Caco-2 (cell line): ENCODE data around the gene GYG2. TPM values are rescaled to one million over a fixed set of nuclear protein-coding genes. Genes with fewer than 3 reads are reported as not detected.

ENCODE experiments used
- BruUV-seq: library from RNA; stranded (reverse); fragments of 400-500 nt; replicated peaks from 2 replicates; lab custom pipeline; 2021; lab: Mats Ljungman, UMichigan
- CTCF ChIA-PET: fragments of 300-600 bp; sonication (Branson Sonifier 250); formaldehyde crosslinking; loops from one replicate; lab custom pipeline; 2022; ENCODE audit warnings: antibody characterized with exemption; lab: Charles Lee
- POLR2A ChIA-PET: fragments of 300-600 bp; sonication (Branson Sonifier 250); formaldehyde crosslinking; loops from one replicate; lab custom pipeline; 2022; ENCODE audit warnings: antibody characterized with exemption; lab: Charles Lee
- DNase-seq, 2 experiments: peaks; one replicate each; pipeline versions ENCODE4 v3.0.0 to v3.0.0-alpha.2; 2020 to 2022
- H3K27me3 ChIP-seq: replicated peaks from 2 replicates; pipeline ENCODE4 v1.6.0; 2011; ENCODE audit warnings: low read length; ENCODE audit not compliant: control insufficient read depth, insufficient read depth
- H3K36me3 ChIP-seq: 2 replicates; pipeline ENCODE4 v1.5.1; 2011; ENCODE audit warnings: low read length; ENCODE audit not compliant: control insufficient read depth, insufficient read depth
- H3K4me1 ChIP-seq: fragments of 250-450 bp; sonication (Bioruptor Pico); 2 replicates; pipeline ENCODE4 v1.5.1; 2020; ENCODE audit warnings: mild to moderate bottlenecking
- H3K4me3 ChIP-seq: 2 replicates; pipeline ENCODE4 v1.5.1; 2011; ENCODE audit warnings: low read depth, mild to moderate bottlenecking, control low read depth, low read length
- H3K9me3 ChIP-seq: fragments of 250-450 bp; sonication (Bioruptor Pico); 2 replicates; pipeline ENCODE4 v1.5.1; 2020; ENCODE audit warnings: mild to moderate bottlenecking, moderate library complexity
- H3K27ac Mint-ChIP-seq: one replicate; pipeline ENCODE4 v1.8.0; 2022; ENCODE audit warnings: mixed read lengths; ENCODE audit not compliant: unreplicated experiment
- H3K27me3 Mint-ChIP-seq: one replicate; pipeline ENCODE4 v1.8.0; 2022; ENCODE audit warnings: mixed read lengths; ENCODE audit not compliant: insufficient read depth, unreplicated experiment
- H3K36me3 Mint-ChIP-seq: one replicate; pipeline ENCODE4 v1.8.0; 2022; ENCODE audit warnings: mild to moderate bottlenecking, mixed read lengths; ENCODE audit not compliant: insufficient read depth, unreplicated experiment
- H3K4me1 Mint-ChIP-seq: one replicate; pipeline ENCODE4 v1.8.0; 2022; ENCODE audit warnings: low read depth, mixed read lengths; ENCODE audit not compliant: unreplicated experiment
- H3K4me3 Mint-ChIP-seq: one replicate; pipeline ENCODE4 v1.8.0; 2022; ENCODE audit warnings: mild to moderate bottlenecking, moderate library complexity, mixed read lengths; ENCODE audit not compliant: unreplicated experiment
- H3K9me3 Mint-ChIP-seq: one replicate; pipeline ENCODE4 v1.8.0; 2022; ENCODE audit warnings: mixed read lengths; ENCODE audit not compliant: unreplicated experiment
- CTCF ChIP-seq, 2 experiments: fragments of 200-600 bp in 1 of 2; IDR thresholded peaks; 1 replicate in 1 of 2; 2 replicates in 1 of 2; pipeline versions ENCODE4 v1.5.1 to v1.8.0; 2011 to 2022; ENCODE audit warnings: antibody characterized with exemption in 1 of 2, control low read depth in 1 of 2, inconsistent platforms in 1 of 2, low read depth in 1 of 2, low read length in 1 of 2, mild to moderate bottlenecking in 1 of 2, moderate library complexity in 1 of 2; ENCODE audit not compliant: insufficient read depth in 1 of 2, severe bottlenecking in 1 of 2, unreplicated experiment in 1 of 2
- intact Hi-C: fragments of 100-400 bp; cut with micrococcal nuclease; formaldehyde crosslinking; loops from one replicate; pipeline ENCODE4 v1.10.0; 2022; ENCODE audit not compliant: unreplicated experiment
- total RNA-seq: library from RNA; stranded (reverse); gene quantifications from 2 replicates; pipeline ENCODE4 v1.2.3, GENCODE V29; 2022

GYG2 gene
- total RNA-seq, 1 experiment from 2014 or later = 50.4 TPM

DNA sequence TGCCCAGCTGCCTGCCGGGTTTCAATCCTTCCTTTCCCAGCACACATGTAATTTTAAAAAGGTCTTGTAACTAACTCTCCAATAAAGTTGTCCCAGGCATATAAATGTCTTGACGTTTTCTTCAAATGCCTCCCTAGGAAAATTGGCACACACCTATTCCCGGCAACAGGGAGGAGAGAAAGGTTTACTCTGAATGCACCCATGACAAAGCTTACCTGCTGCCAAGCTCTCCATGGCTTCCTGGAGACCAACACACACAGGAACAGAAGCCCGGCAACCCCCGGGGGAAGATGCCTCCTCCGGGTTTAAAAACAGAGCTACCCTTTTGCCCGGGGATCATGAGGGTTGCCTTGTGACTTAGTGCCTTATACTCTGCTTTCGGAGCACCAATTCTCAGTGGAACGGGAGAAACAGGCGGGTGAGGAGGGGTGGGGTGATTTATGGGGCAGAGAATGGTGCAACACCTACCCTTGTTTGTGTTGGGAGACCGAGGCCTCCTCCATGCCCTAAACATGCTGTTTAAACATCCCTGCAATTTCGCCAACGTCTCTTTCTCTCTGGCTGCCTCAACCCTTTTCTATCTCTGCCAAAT is 4.8 kb upstream of the GYG2 start:
- no peak overlapping the region for H3K4me3 Mint-ChIP-seq
- ChIA-PET POLR2A (no interaction called here), CTCF (no interaction called here)
- TF ChIP-seq CTCF (IDR thresholded peaks at IDR 0.05; ENCODE audit: insufficient read depth in 1 of 2, low read depth in 1 of 2, low read length in 1 of 2, severe bottlenecking in 1 of 2, unreplicated experiment in 1 of 2) = no peak
- H3K9me3 Mint-ChIP-seq = no peaks in the 10 kb centered on the region
- BruUV-seq = no TSS peak
- Histone ChIP-seq H3K4me1 (0 out of 2 replicates have a peak, but pooled peaks cover 5% of the 10 kb centered on the region), H3K9me3 (no peaks in the 10 kb centered on the region), H3K36me3 (no peaks in the 10 kb centered on the region), H3K27me3 (no peaks in the 10 kb centered on the region), H3K4me3 (no peak overlapping the region)
- H3K27me3 Mint-ChIP-seq = no peaks in the 10 kb centered on the region
- no peak overlapping the region for H3K27ac Mint-ChIP-seq
- peaks cover 7% of the 10 kb centered on the region for H3K4me1 Mint-ChIP-seq
- intact Hi-C loops = no loop called here
- DNase-seq = no peak
- H3K36me3 Mint-ChIP-seq = no peaks in the 10 kb centered on the region

DNA sequence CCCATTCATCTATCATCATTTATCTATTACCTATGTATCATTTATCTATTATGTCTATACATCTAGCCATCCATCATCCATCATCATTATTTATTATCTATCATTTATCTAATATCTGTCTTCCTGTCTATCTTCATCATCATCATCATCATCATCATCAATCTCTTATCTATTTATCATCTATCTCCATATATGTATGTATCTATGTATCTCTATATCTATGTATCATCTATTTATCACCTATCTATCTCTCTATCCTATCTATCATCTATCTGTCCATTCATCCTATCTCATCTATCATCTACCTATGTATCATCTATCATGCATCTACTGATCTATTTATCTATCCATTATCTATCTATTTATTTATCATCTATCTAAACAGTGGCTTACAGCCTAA is 3.8 kb upstream of the GYG2 start:
- Histone ChIP-seq H3K27me3 (no peaks in the 10 kb centered on the region), H3K4me3 (no peak overlapping the region), H3K4me1 (0 out of 2 replicates have a peak, but pooled peaks cover 5% of the 10 kb centered on the region), H3K9me3 (no peaks in the 10 kb centered on the region), H3K36me3 (no peaks in the 10 kb centered on the region)
- H3K4me1 Mint-ChIP-seq = peaks cover 7% of the 10 kb centered on the region
- no peak for TF ChIP-seq CTCF (IDR thresholded peaks at IDR 0.05; ENCODE audit: insufficient read depth in 1 of 2, low read depth in 1 of 2, low read length in 1 of 2, severe bottlenecking in 1 of 2, unreplicated experiment in 1 of 2)
- no TSS peak for BruUV-seq
- no peak for DNase-seq
- H3K36me3 Mint-ChIP-seq = no peaks in the 10 kb centered on the region
- H3K4me3 Mint-ChIP-seq = no peak overlapping the region
- intact Hi-C loops = no loop called here
- ChIA-PET POLR2A (no interaction called here), CTCF (no interaction called here)
- no peaks in the 10 kb centered on the region for H3K27me3 Mint-ChIP-seq
- no peaks in the 10 kb centered on the region for H3K9me3 Mint-ChIP-seq
- no peak overlapping the region for H3K27ac Mint-ChIP-seq

GRCh38 chrX:2828959-2829411 is 255 bp downstream of the GYG2 start:
- Histone ChIP-seq H3K4me1 (0 out of 2 replicates have a peak, but pooled peaks cover 5% of the 10 kb centered on the region), H3K4me3 (peak overlapping the region; percentile 68), H3K36me3 (no peaks in the 10 kb centered on the region; the same call in 1 of the 2 replicates), H3K9me3 (no peaks in the 10 kb centered on the region), H3K27me3 (no peaks in the 10 kb centered on the region)
- Mint-ChIP-seq H3K27me3 (no peaks in the 10 kb centered on the region), H3K4me3 (peak overlapping the region; percentile 60), H3K9me3 (no peaks in the 10 kb centered on the region), H3K36me3 (peaks cover 23% of the 10 kb centered on the region), H3K27ac (no peak overlapping the region), H3K4me1 (no peaks in the 10 kb centered on the region)
- CTCF ChIA-PET = no interaction called here
- TF ChIP-seq CTCF (IDR thresholded peaks at IDR 0.05; ENCODE audit: insufficient read depth in 1 of 2, low read depth in 1 of 2, low read length in 1 of 2, severe bottlenecking in 1 of 2, unreplicated experiment in 1 of 2) = no peak
- peak; percentile 16 to 37 for DNase-seq
- intact Hi-C loops = no loop called here
- POLR2A ChIA-PET = no interaction called here
- BruUV-seq = no TSS peak
